ENCODE results near the gene SULT4A1. TPM values are rescaled to one million over a fixed set of nuclear protein-coding genes. Genes with fewer than 3 reads are reported as not detected.

The SULT4A1 gene
- total and polyA plus RNA-seq, 2 donors (not counting 1 experiment from before 2014, with no cell fraction given) = not detected

DNA sequence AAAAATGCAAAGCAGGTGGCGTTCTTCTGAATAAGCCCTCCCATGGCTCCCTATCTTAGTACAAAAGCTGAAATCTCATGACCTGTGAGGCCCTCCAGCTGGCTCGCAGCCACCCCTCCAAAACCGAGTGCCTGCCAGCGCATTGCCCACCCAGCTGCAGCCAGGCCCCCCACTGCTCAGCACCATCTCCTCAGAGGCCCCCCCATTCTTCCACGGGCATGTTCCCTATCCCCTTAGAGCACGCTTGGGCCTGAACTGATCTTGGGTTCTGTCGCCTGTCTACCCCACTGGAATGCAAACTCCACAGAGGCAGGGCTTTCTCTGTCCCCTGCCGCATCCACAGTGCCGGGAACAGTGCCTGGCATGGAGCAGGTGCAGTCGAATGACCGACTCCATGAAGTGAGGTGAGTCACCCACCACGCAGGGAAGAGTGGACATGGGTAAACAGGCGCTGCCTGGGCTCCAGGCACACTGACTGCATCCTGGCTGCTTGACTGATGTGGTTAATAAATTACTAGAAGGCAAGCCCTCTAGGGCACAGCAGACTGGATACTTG lies 38.9 kb downstream of the SULT4A1 start:
- Mint-ChIP-seq H3K4me1 (no peaks in the 10 kb centered on the region), H3K27me3 (peaks cover 25% of the 10 kb centered on the region), H3K27ac (no peak overlapping the region), H3K9me3 (ENCODE audit: insufficient read depth) (no peaks in the 10 kb centered on the region), H3K4me3 (no peak overlapping the region)
- H3K27ac ChIP-seq (ENCODE audit: low read length in 2 of 2) = no peak overlapping the region
- TF ChIP-seq, protein P1, sequence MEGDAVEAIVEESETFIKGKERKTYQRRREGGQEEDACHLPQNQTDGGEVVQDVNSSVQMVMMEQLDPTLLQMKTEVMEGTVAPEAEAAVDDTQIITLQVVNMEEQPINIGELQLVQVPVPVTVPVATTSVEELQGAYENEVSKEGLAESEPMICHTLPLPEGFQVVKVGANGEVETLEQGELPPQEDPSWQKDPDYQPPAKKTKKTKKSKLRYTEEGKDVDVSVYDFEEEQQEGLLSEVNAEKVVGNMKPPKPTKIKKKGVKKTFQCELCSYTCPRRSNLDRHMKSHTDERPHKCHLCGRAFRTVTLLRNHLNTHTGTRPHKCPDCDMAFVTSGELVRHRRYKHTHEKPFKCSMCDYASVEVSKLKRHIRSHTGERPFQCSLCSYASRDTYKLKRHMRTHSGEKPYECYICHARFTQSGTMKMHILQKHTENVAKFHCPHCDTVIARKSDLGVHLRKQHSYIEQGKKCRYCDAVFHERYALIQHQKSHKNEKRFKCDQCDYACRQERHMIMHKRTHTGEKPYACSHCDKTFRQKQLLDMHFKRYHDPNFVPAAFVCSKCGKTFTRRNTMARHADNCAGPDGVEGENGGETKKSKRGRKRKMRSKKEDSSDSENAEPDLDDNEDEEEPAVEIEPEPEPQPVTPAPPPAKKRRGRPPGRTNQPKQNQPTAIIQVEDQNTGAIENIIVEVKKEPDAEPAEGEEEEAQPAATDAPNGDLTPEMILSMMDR (IDR thresholded peaks at IDR 0.05) = no peak
- TF ChIP-seq EZH2 (IDR thresholded peaks at IDR 0.05; ENCODE audit: borderline replicate concordance, insufficient read depth, low read depth, low read length, poor library complexity, severe bottlenecking) = no peak
- CTCF ChIA-PET = no interaction called here
- ATAC-seq (ENCODE audit: low read depth) = no peak
- no peak overlapping the region for H3K4me2 ChIP-seq (replicated peaks; ENCODE audit: low read depth, low read length, poor library complexity, severe bottlenecking)
- no peaks in the 10 kb centered on the region for H3K79me2 ChIP-seq (ENCODE audit: control insufficient read depth, insufficient read depth, low read length)
- intact Hi-C loops (cut with micrococcal nuclease) = no loop called here
- H4K20me1 ChIP-seq (ENCODE audit: control insufficient read depth, insufficient read depth, low read length, poor library complexity, severe bottlenecking) = no peaks in the 10 kb centered on the region
- H3K9me3 ChIP-seq (ENCODE audit: control extremely low read depth in 1 of 3, control insufficient read depth in 2 of 3, insufficient read depth in 1 of 3, low read length in 2 of 3) = no peaks in the 10 kb centered on the region
- WGBS (ENCODE audit: insufficient coverage) = 87% methylated on average over 13 of the region's 13 CpGs
- peaks cover 0 to 9% (median 0%) of the 10 kb centered on the region in 4 experiments for H3K27me3 ChIP-seq (replicated peaks in 1 of 4; ENCODE audit: control extremely low read depth in 1 of 4, control insufficient read depth in 3 of 4, insufficient read depth in 4 of 4, low read length in 3 of 4)
- H3K36me3 ChIP-seq (replicated peaks in 1 of 2; ENCODE audit: control extremely low read depth in 1 of 2, control insufficient read depth in 1 of 2, extremely low read depth in 1 of 2, insufficient read depth in 2 of 2, low read length in 1 of 2) = no peaks in the 10 kb centered on the region
- no peak overlapping the region for H2AFZ ChIP-seq (ENCODE audit: insufficient read depth, low read depth, low read length, poor library complexity, severe bottlenecking)
- POLR2A ChIA-PET = no interaction called here
- DNase-seq = no peak
- no peaks in the 10 kb centered on the region for H3K4me1 ChIP-seq (ENCODE audit: control insufficient read depth in 2 of 2, insufficient read depth in 2 of 2, low read length in 2 of 2)
- H3K9ac ChIP-seq (ENCODE audit: low read length) = no peak overlapping the region
- H3K4me3 ChIP-seq (ENCODE audit: control extremely low read depth in 1 of 5, extremely low read depth in 1 of 5, insufficient read depth in 1 of 5, low read depth in 2 of 5, low read length in 4 of 5) = no peak overlapping the region

DNA sequence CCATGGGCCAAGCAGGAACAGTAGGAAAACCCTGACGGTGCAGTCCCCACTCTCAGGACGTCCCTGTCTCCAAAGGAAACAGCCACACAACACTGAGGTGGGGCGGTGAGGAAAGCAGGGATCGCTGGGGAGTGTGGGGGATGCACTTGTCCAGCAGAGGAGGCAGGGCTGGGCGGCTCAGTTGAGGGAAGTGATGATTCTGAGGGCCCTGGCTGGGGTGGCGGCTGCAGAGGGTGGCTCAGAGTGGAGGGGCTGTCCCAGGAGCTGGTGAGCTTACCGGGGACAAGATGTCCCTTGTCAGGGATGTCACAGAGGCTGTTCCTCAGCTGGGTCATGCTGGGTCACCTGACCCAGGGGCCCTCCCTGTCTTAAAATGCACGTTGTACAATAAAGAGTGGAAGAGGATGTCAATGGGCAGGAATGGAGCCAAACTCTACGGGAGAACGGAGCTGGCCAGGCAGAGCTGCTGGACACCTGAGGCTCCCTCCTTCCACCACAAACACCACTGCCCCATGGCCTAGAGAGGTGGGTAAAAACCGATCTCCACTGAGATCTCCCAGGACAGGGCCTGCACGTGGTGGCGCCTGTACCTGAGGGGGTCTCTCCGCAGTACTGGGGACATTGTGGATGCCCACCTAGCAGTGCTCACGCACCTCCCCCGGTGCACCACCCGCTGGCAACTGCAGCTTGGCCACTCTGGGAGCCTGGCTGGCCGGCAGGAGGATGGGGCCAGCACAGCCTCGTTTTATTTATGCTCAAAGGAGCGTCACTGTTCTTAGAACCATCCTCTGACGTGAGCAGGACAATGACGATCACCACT lies 40.5 kb downstream of the SULT4A1 start:
- DNase-seq = no peak
- Histone ChIP-seq H3K36me3 (replicated peaks in 1 of 2; ENCODE audit: control extremely low read depth in 1 of 2, control insufficient read depth in 1 of 2, extremely low read depth in 1 of 2, insufficient read depth in 2 of 2, low read length in 1 of 2) (no peaks in the 10 kb centered on the region), H3K27me3 (replicated peaks in 1 of 4; ENCODE audit: control extremely low read depth in 1 of 4, control insufficient read depth in 3 of 4, insufficient read depth in 4 of 4, low read length in 3 of 4) (peaks cover 0 to 9% (median 0%) of the 10 kb centered on the region in 4 experiments), H2AFZ (ENCODE audit: insufficient read depth, low read depth, low read length, poor library complexity, severe bottlenecking) (no peak overlapping the region), H3K27ac (ENCODE audit: low read length in 2 of 2) (no peak overlapping the region), H3K4me2 (replicated peaks; ENCODE audit: low read depth, low read length, poor library complexity, severe bottlenecking) (no peak overlapping the region), H3K79me2 (ENCODE audit: control insufficient read depth, insufficient read depth, low read length) (no peaks in the 10 kb centered on the region), H3K4me1 (ENCODE audit: control insufficient read depth in 2 of 2, insufficient read depth in 2 of 2, low read length in 2 of 2) (no peaks in the 10 kb centered on the region), H3K9ac (ENCODE audit: low read length) (no peak overlapping the region), H3K4me3 (ENCODE audit: control extremely low read depth in 1 of 5, extremely low read depth in 1 of 5, insufficient read depth in 1 of 5, low read depth in 2 of 5, low read length in 4 of 5) (no peak overlapping the region), H4K20me1 (ENCODE audit: control insufficient read depth, insufficient read depth, low read length, poor library complexity, severe bottlenecking) (no peaks in the 10 kb centered on the region), H3K9me3 (ENCODE audit: control extremely low read depth in 1 of 3, control insufficient read depth in 2 of 3, insufficient read depth in 1 of 3, low read length in 2 of 3) (no peaks in the 10 kb centered on the region)
- ChIA-PET POLR2A (no interaction called here), CTCF (no interaction called here)
- Mint-ChIP-seq H3K4me3 (no peak overlapping the region), H3K4me1 (no peaks in the 10 kb centered on the region), H3K27ac (no peak overlapping the region), H3K9me3 (ENCODE audit: insufficient read depth) (no peaks in the 10 kb centered on the region), H3K27me3 (peaks cover 20% of the 10 kb centered on the region)
- intact Hi-C loops (cut with micrococcal nuclease) = no loop called here
- TF ChIP-seq, protein P1 (IDR thresholded peaks at IDR 0.05) = no peak
- no peak for TF ChIP-seq EZH2 (IDR thresholded peaks at IDR 0.05; ENCODE audit: borderline replicate concordance, insufficient read depth, low read depth, low read length, poor library complexity, severe bottlenecking)
- ATAC-seq (ENCODE audit: low read depth) = no peak
- 77% methylated on average over 19 of the region's 22 CpGs for WGBS (ENCODE audit: insufficient coverage)

All from B cell (primary cell).